ENCODE results near the gene CETP. TPM values are rescaled to one million over a fixed set of nuclear protein-coding genes. Genes with fewer than 3 reads are reported as not detected.
"Not testable (repeated sequence)": the region's sequence is repeated elsewhere in the genome, so short reads cannot be mapped to it uniquely, and the experiment has no call there.

Gene CETP
- total and polyA plus RNA-seq, 2 donors (not counting 1 experiment from before 2014, with no cell fraction given): 0.06 TPM; not detected in 1

DNA sequence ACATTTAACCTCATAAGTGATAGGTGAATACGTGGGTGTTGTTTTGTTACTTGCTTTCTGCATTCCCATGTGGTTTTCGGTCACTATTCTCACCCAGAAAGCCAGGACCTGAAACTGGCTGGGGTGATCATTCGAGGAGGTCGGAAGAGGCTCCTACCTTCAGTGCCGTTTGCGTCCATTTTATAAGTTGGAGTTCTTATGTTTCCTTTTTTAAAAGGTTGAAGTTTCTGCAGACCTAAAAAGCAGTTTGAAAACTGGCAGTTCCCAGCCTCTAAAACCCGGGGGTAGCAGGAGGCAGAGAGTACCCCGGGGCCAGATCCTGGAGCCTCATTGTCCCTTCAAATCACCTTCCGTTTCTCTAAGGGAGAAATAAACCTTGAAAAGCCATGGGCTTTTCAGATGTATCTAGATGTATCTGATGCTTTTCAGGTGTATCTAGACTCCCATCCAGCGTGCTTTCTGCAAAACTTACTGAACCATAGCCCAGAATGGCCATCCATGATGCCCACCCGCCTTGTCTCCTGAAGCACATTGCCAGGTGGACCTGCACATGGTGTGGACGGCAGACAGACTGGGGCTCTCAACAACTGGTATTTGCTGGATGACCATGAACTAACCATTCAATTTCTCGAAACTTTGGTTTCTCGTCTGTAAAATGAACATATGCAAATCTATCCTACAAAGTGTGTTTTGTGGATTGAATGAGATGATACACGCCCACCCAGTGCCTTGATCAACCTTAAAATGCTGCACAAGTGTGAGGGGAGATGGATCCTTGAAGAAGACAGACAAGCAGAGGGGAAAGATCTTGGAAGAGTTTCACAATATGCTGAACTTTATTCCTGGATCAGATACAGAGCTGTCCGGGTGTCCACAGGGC lies 28.9 kb downstream of the CETP start:
- H3K27me3 ChIP-seq (ENCODE audit: control insufficient read depth, insufficient read depth, low read length): no peaks in the 10 kb centered on the region
- TF ChIP-seq EZH2 (IDR thresholded peaks at IDR 0.05; ENCODE audit: low read length, missing control alignments): no peak
- TF ChIP-seq, protein P1, sequence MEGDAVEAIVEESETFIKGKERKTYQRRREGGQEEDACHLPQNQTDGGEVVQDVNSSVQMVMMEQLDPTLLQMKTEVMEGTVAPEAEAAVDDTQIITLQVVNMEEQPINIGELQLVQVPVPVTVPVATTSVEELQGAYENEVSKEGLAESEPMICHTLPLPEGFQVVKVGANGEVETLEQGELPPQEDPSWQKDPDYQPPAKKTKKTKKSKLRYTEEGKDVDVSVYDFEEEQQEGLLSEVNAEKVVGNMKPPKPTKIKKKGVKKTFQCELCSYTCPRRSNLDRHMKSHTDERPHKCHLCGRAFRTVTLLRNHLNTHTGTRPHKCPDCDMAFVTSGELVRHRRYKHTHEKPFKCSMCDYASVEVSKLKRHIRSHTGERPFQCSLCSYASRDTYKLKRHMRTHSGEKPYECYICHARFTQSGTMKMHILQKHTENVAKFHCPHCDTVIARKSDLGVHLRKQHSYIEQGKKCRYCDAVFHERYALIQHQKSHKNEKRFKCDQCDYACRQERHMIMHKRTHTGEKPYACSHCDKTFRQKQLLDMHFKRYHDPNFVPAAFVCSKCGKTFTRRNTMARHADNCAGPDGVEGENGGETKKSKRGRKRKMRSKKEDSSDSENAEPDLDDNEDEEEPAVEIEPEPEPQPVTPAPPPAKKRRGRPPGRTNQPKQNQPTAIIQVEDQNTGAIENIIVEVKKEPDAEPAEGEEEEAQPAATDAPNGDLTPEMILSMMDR (conservative IDR thresholded peaks at IDR 0.05 in 1 of 2, IDR thresholded peaks at IDR 0.05 in 1 of 2; ENCODE audit: low read depth in 1 of 2, low read length in 2 of 2): no peak
- no peaks in the 10 kb centered on the region for H3K9me3 ChIP-seq (ENCODE audit: control insufficient read depth, insufficient read depth, low read depth, low read length)
- H3K36me3 ChIP-seq (ENCODE audit: control insufficient read depth, insufficient read depth, low read length): peaks cover 3% of the 10 kb centered on the region
- no peaks in the 10 kb centered on the region for H4K20me1 ChIP-seq (ENCODE audit: control insufficient read depth, extremely low read depth, insufficient read depth, low read length)
- DNase-seq (ENCODE audit: low read depth in 2 of 2): no peak
- H3K4me1 ChIP-seq (ENCODE audit: control insufficient read depth, extremely low read depth, insufficient read depth, low read length): peaks cover 15% of the 10 kb centered on the region
- H2AFZ ChIP-seq (ENCODE audit: low read length): no peak overlapping the region
- peak overlapping the region; percentile 79 for H3K4me2 ChIP-seq (ENCODE audit: extremely low read depth, insufficient read depth, low read length)
- no peak overlapping the region for H3K9ac ChIP-seq (ENCODE audit: insufficient read depth, low read length)
- H3K4me3 ChIP-seq (replicated peaks in 1 of 4; ENCODE audit: control extremely low read depth in 1 of 4, insufficient read depth in 1 of 4, low read depth in 3 of 4, low read length in 4 of 4): peak overlapping the region; percentile 78 to 85 (median 80)
- peaks cover 52% of the 10 kb centered on the region for H3K79me2 ChIP-seq (ENCODE audit: control insufficient read depth, insufficient read depth, low read length)
- H3K27ac ChIP-seq (ENCODE audit: insufficient read depth, low read length): no peak overlapping the region

DNA sequence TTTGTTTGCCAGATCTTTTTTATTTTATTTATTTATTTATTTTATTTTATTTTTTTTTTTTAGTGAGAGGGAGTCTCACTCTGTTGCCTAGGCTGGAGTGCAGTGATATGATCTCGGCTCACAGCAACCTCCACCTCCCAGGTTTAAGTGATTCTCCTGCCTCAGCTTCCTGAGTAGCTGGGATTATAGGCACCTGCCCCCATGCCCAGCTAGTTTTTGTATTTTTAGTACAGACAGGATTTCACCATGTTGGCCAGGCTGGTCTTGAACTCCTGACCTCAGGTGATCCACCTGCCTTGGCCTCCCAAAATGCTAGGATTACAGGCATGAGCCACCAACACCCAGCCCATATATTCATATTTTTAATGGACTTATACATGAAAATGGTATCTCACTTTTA lies 30.7 kb downstream of the CETP start:
- H3K27me3 ChIP-seq (ENCODE audit: control insufficient read depth, insufficient read depth, low read length); H2AFZ ChIP-seq (ENCODE audit: low read length); H3K4me3 ChIP-seq (replicated peaks in 1 of 4; ENCODE audit: control extremely low read depth in 1 of 4, insufficient read depth in 1 of 4, low read depth in 3 of 4, low read length in 4 of 4); H3K9ac ChIP-seq (ENCODE audit: insufficient read depth, low read length); H3K36me3 ChIP-seq (ENCODE audit: control insufficient read depth, insufficient read depth, low read length); H3K4me2 ChIP-seq (ENCODE audit: extremely low read depth, insufficient read depth, low read length); DNase-seq (ENCODE audit: low read depth in 2 of 2); H3K27ac ChIP-seq (ENCODE audit: insufficient read depth, low read length); H3K9me3 ChIP-seq (ENCODE audit: control insufficient read depth, insufficient read depth, low read depth, low read length); H4K20me1 ChIP-seq (ENCODE audit: control insufficient read depth, extremely low read depth, insufficient read depth, low read length): not testable (repeated sequence)
- peaks cover 11% of the 10 kb centered on the region for H3K4me1 ChIP-seq (ENCODE audit: control insufficient read depth, extremely low read depth, insufficient read depth, low read length)
- H3K79me2 ChIP-seq (ENCODE audit: control insufficient read depth, insufficient read depth, low read length): peaks cover 65% of the 10 kb centered on the region

DNA sequence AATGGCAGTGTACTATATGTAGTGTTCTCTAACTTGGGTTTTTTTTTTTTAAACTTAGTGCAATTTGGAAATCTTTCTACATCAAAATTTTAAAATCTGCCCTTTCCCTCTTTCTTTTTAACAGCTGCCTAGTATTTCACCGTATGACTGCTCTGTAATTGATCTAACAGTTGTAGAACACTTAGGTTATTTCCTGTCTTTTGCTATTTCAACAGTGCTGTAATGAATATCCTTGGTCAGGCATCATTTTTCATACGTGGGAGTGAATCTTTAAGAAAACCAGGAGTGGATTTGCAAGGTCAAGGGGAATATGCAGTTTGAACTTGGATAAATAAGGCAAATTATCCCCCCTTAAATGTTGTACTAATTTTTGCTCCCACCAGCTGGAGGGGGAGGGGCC lies 31.5 kb downstream of the CETP start:
- H3K79me2 ChIP-seq (ENCODE audit: control insufficient read depth, insufficient read depth, low read length): peaks cover 67% of the 10 kb centered on the region
- no peaks in the 10 kb centered on the region for H3K9me3 ChIP-seq (ENCODE audit: control insufficient read depth, insufficient read depth, low read depth, low read length)
- no peak overlapping the region for H3K9ac ChIP-seq (ENCODE audit: insufficient read depth, low read length)
- H3K4me3 ChIP-seq (replicated peaks in 1 of 4; ENCODE audit: control extremely low read depth in 1 of 4, insufficient read depth in 1 of 4, low read depth in 3 of 4, low read length in 4 of 4): no peak overlapping the region
- peaks cover 8% of the 10 kb centered on the region for H3K4me1 ChIP-seq (ENCODE audit: control insufficient read depth, extremely low read depth, insufficient read depth, low read length)
- H3K27ac ChIP-seq (ENCODE audit: insufficient read depth, low read length): no peak overlapping the region
- DNase-seq (ENCODE audit: low read depth in 2 of 2): peak in 1 of 2 donors; percentile 55
- H3K36me3 ChIP-seq (ENCODE audit: control insufficient read depth, insufficient read depth, low read length): peaks cover 3% of the 10 kb centered on the region
- no peak overlapping the region for H3K4me2 ChIP-seq (ENCODE audit: extremely low read depth, insufficient read depth, low read length)
- no peaks in the 10 kb centered on the region for H3K27me3 ChIP-seq (ENCODE audit: control insufficient read depth, insufficient read depth, low read length)
- H2AFZ ChIP-seq (ENCODE audit: low read length): no peak overlapping the region
- TF ChIP-seq, protein P1 (conservative IDR thresholded peaks at IDR 0.05 in 1 of 2, IDR thresholded peaks at IDR 0.05 in 1 of 2; ENCODE audit: low read depth in 1 of 2, low read length in 2 of 2): no peak
- TF ChIP-seq EZH2 (IDR thresholded peaks at IDR 0.05; ENCODE audit: low read length, missing control alignments): no peak
- H4K20me1 ChIP-seq (ENCODE audit: control insufficient read depth, extremely low read depth, insufficient read depth, low read length): no peaks in the 10 kb centered on the region

All from fibroblast of lung (primary cell).